CD14-positive monocyte (primary cell): Measurements from ENCODE around the gene HSPA12B. TPM values are rescaled to one million over a fixed set of nuclear protein-coding genes. Genes with fewer than 3 reads are reported as not detected.

Source experiments
- DNase-seq, 3 donors: peaks; one replicate each; pipeline ENCODE4 v3.0.0-alpha.2; 2011 to 2022
- H2AFZ ChIP-seq: 2 replicates; pipeline ENCODE4 v1.6.0; 2012; ENCODE audit warnings: mild to moderate bottlenecking, low read depth, low read length, inconsistent platforms; ENCODE audit not compliant: insufficient read depth, poor library complexity, severe bottlenecking
- H3K27ac ChIP-seq, 2 donors: 1 replicate in 1 of 2; 2 replicates in 1 of 2; pipeline ENCODE4 v1.5.1; 2012 to 2013; ENCODE audit warnings: low read length in 2 of 2, control low read depth in 1 of 2, inconsistent platforms in 1 of 2, low read depth in 1 of 2, mild to moderate bottlenecking in 1 of 2
- H3K27me3 ChIP-seq, 2 donors: one replicate each; pipeline versions ENCODE4 v1.6.0 to v1.6.1; 2011 to 2013; ENCODE audit warnings: low read length in 2 of 2; ENCODE audit not compliant: control insufficient read depth in 2 of 2, insufficient read depth in 2 of 2
- H3K36me3 ChIP-seq, 2 donors: replicated peaks in 1 of 2; 1 replicate in 1 of 2; 2 replicates in 1 of 2; pipeline versions ENCODE4 v1.5.1 to v1.6.1; 2012 to 2013; ENCODE audit warnings: low read length in 2 of 2, control low read depth in 1 of 2, inconsistent platforms in 1 of 2, mild to moderate bottlenecking in 1 of 2; ENCODE audit not compliant: insufficient read depth in 2 of 2, control insufficient read depth in 1 of 2
- H3K4me1 ChIP-seq, 2 donors: 1 replicate in 1 of 2; 2 replicates in 1 of 2; pipeline versions ENCODE4 v1.5.1 to v1.6.1; 2012 to 2013; ENCODE audit warnings: low read length in 2 of 2, control low read depth in 1 of 2, inconsistent platforms in 1 of 2, mild to moderate bottlenecking in 1 of 2, moderate library complexity in 1 of 2; ENCODE audit not compliant: insufficient read depth in 2 of 2, control insufficient read depth in 1 of 2
- H3K4me2 ChIP-seq: replicated peaks from 2 replicates; pipeline ENCODE3; 2012; ENCODE audit warnings: low read length, moderate library complexity, mild to moderate bottlenecking; ENCODE audit not compliant: poor library complexity, severe bottlenecking; ENCODE audit errors: extremely low read depth
- H3K4me3 ChIP-seq, 3 experiments: fragments of 200-600 bp in 1 of 3; sonication (generic) in 1 of 3; replicated peaks in 1 of 3; 1 replicate in 2 of 3; 2 replicates in 1 of 3; pipeline ENCODE4 v1.5.1; 2011 to 2013; ENCODE audit warnings: low read length in 3 of 3, mild to moderate bottlenecking in 3 of 3, control low read depth in 2 of 3, low read depth in 2 of 3, inconsistent platforms in 1 of 3, moderate library complexity in 1 of 3
- H3K79me2 ChIP-seq: 2 replicates; pipeline ENCODE4 v1.6.0; 2012; ENCODE audit warnings: mild to moderate bottlenecking, control low read depth, inconsistent platforms, low read length, moderate library complexity; ENCODE audit not compliant: insufficient read depth
- H3K9ac ChIP-seq: 2 replicates; pipeline ENCODE4 v1.6.0; 2017; ENCODE audit warnings: low read length, mild to moderate bottlenecking; ENCODE audit not compliant: insufficient read depth, poor library complexity, severe bottlenecking
- H3K9me3 ChIP-seq, 2 donors: replicated peaks in 1 of 2; 1 replicate in 1 of 2; 2 replicates in 1 of 2; pipeline versions ENCODE4 v1.5.1 to v1.6.1; 2012 to 2013; ENCODE audit warnings: low read length in 2 of 2, control low read depth in 1 of 2; ENCODE audit not compliant: control insufficient read depth in 1 of 2, insufficient read depth in 1 of 2
- H4K20me1 ChIP-seq: 2 replicates; pipeline ENCODE4 v1.6.0; 2012; ENCODE audit warnings: mild to moderate bottlenecking, low read length, control low read depth, moderate library complexity; ENCODE audit not compliant: insufficient read depth
- H3K27ac Mint-ChIP-seq, 7 donors: one replicate each; pipeline ENCODE4 v1.8.0; 2020; ENCODE audit warnings: mild to moderate bottlenecking in 7 of 7, mixed read lengths in 7 of 7, moderate library complexity in 6 of 7, inconsistent platforms in 2 of 7
- H3K27me3 Mint-ChIP-seq, 3 donors: one replicate each; pipeline ENCODE4 v1.8.0; 2021 to 2022; ENCODE audit warnings: low read depth in 3 of 3, mild to moderate bottlenecking in 3 of 3, mixed read lengths in 3 of 3, moderate library complexity in 3 of 3, inconsistent platforms in 1 of 3
- H3K36me3 Mint-ChIP-seq, 2 donors: one replicate each; pipeline ENCODE4 v1.8.0; 2020; ENCODE audit warnings: mixed read lengths in 2 of 2, inconsistent platforms in 1 of 2, mild to moderate bottlenecking in 1 of 2
- H3K4me1 Mint-ChIP-seq: one replicate; pipeline ENCODE4 v1.8.0; 2020; ENCODE audit warnings: mild to moderate bottlenecking, mixed read lengths
- H3K4me3 Mint-ChIP-seq, 2 donors: one replicate each; pipeline ENCODE4 v1.8.0; 2020; ENCODE audit warnings: mild to moderate bottlenecking in 2 of 2, mixed read lengths in 2 of 2, moderate library complexity in 1 of 2
- H3K9me3 Mint-ChIP-seq, 7 donors: one replicate each; pipeline ENCODE4 v1.8.0; 2020 to 2022; ENCODE audit warnings: mixed read lengths in 7 of 7, mild to moderate bottlenecking in 6 of 7, moderate library complexity in 6 of 7, inconsistent platforms in 2 of 7
- CTCF ChIP-seq: fragments of 200-600 bp; IDR thresholded peaks from one replicate; pipeline ENCODE4 v1.8.0; 2022; ENCODE audit warnings: antibody characterized with exemption, mild to moderate bottlenecking
- WGBS: methylation state at CpG from one replicate; pipeline ENCODE4 v1.1.5; 2013; ENCODE audit warnings: missing lambda C conversion rate; ENCODE audit not compliant: insufficient coverage; 5-methylcytosine and 5-hydroxymethylcytosine counted together
- intact Hi-C, 2 donors: fragments of 100-400 bp; cut with micrococcal nuclease; formaldehyde crosslinking; loops; one replicate each; pipeline versions ENCODE4 v1.15.0 to v1.15.1; 2023
- polyA plus RNA-seq, 3 donors: library from polyadenylated mRNA; depleted of rRNA in 1 of 3; unstranded in 2 of 3; stranded (reverse) in 1 of 3; fragments of 300-500 nt in 2 of 3; fragments of >200 nt in 1 of 3; fragmentation: Illumina TruSeq in 2 of 3; gene quantifications; 1 replicate in 2 of 3; 2 replicates in 1 of 3; pipeline ENCODE4 v1.2.3, GENCODE V29; 2012 to 2021

Gene HSPA12B
- polyA plus RNA-seq, 3 donors: not detected

DNA sequence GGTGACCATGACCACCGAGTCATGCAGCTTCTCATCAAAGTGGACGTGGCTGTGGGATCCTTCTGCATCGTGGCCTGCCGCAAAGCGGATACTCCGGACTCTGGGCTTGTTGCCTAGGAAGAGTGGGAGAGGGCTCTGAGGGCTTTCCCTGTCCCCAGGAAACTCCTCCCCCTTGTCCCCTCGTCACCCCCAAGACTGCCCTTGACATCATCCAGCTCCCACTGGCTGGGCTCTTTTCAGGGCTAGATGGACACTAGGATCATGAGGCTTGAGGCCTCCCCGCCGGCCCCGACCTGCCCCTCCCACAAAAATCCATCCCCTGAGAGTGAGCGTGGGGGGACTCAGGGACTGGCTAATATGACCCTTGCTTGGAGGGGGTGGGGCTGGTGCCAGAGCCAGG, 26.1 kb downstream of the HSPA12B start:
- Histone ChIP-seq H3K4me1 (peaks cover 37 to 44% of the 10 kb centered on the region in 2 donors), H3K4me2 (no peak overlapping the region), H3K79me2 (peaks cover 74% of the 10 kb centered on the region), H4K20me1 (peaks cover 38% of the 10 kb centered on the region), H3K27me3 (no peaks in the 10 kb centered on the region), H2AFZ (no peak overlapping the region), H3K36me3 (peaks cover 56 to 80% of the 10 kb centered on the region in 2 donors), H3K4me3 (no peak overlapping the region), H3K9ac (no peak overlapping the region), H3K27ac (peak overlapping the region; percentile 1 to 67), H3K9me3 (no peaks in the 10 kb centered on the region)
- Mint-ChIP-seq H3K27ac (peak overlapping the region in 5 of 7 donors; percentile 58 to 79 (median 77)), H3K36me3 (peaks cover 58 to 76% of the 10 kb centered on the region in 2 donors), H3K27me3 (peaks cover 0 to 6% (median 0%) of the 10 kb centered on the region in 3 donors), H3K4me1 (peaks cover 56% of the 10 kb centered on the region), H3K9me3 (no peaks in the 10 kb centered on the region), H3K4me3 (no peak overlapping the region)
- intact Hi-C loops: no loop called here
- no peak for DNase-seq
- TF ChIP-seq CTCF: no peak
- 100% methylated on average over 1 of the region's 11 CpGs for WGBS

- Histone ChIP-seq H3K36me3 (peaks cover 50 to 72% of the 10 kb centered on the region in 2 donors), H3K4me2 (no peak overlapping the region), H4K20me1 (peaks cover 34% of the 10 kb centered on the region), H3K4me1 (peaks cover 45 to 52% of the 10 kb centered on the region in 2 donors), H3K9ac (peak overlapping the region; percentile 1), H3K4me3 (no peak overlapping the region), H3K9me3 (no peaks in the 10 kb centered on the region), H3K27me3 (no peaks in the 10 kb centered on the region), H3K79me2 (peaks cover 80% of the 10 kb centered on the region), H3K27ac (peak overlapping the region; percentile 1 to 67), H2AFZ (no peak overlapping the region)
- Mint-ChIP-seq H3K36me3 (peaks cover 56 to 70% of the 10 kb centered on the region in 2 donors), H3K9me3 (no peaks in the 10 kb centered on the region), H3K4me1 (peaks cover 64% of the 10 kb centered on the region), H3K27me3 (peaks cover 0 to 6% (median 0%) of the 10 kb centered on the region in 3 donors), H3K4me3 (no peak overlapping the region), H3K27ac (peak overlapping the region in 6 of 7 donors; percentile 70 to 88 (median 78))
- no peak for DNase-seq
- 90% methylated on average over 11 of the region's 11 CpGs for WGBS
- intact Hi-C loops: no loop called here
- no peak for TF ChIP-seq CTCF
These were observed 26.9 kb downstream of the HSPA12B start for GRCh38 chr20:3759316-3759823.
